ENCODE measurements around the gene FAM163B.

The FAM163B gene

DNA sequence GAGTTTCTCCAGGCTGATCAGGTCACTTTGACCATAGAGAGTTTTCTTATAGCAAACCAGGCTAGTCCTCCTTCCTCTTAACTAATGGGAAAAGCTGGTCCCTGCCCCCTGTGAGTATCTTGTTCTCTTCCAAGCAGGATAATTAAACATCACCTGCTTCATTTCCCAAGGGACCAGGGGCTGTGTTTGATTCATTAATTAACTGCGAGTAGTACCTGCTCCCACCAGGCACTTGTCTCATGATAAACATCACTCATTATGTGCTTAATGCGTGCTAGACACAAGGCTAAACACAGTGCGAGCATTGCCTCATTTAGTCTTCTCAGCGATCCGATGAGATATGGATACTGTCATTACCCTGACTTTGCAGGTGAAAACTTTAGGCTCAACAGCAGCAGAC is 1.7 kb upstream of the FAM163B start:
- H3K36me3 ChIP-seq (ENCODE audit: insufficient read depth, low read length): no peaks in the 10 kb centered on the region
- DNase-seq (ENCODE audit: low read depth, low spot score): no peak
- H3K9ac ChIP-seq (ENCODE audit: insufficient read length): no peak overlapping the region
- H3K4me3 ChIP-seq: no peak overlapping the region
- H3K27ac ChIP-seq: no peak overlapping the region
- no peak for TF ChIP-seq FOXP2 (optimal IDR thresholded peaks at IDR 0.05; ENCODE audit: control extremely low read depth, extremely low read length, insufficient read depth)
- no peak for TF ChIP-seq POLR2AphosphoS5 (IDR thresholded peaks at IDR 0.05; ENCODE audit: borderline replicate concordance, low read depth, low read length)
- no peak for TF ChIP-seq EZH2 (IDR thresholded peaks at IDR 0.05)
- H3K9me3 ChIP-seq (ENCODE audit: low read depth, low read length): no peaks in the 10 kb centered on the region

DNA sequence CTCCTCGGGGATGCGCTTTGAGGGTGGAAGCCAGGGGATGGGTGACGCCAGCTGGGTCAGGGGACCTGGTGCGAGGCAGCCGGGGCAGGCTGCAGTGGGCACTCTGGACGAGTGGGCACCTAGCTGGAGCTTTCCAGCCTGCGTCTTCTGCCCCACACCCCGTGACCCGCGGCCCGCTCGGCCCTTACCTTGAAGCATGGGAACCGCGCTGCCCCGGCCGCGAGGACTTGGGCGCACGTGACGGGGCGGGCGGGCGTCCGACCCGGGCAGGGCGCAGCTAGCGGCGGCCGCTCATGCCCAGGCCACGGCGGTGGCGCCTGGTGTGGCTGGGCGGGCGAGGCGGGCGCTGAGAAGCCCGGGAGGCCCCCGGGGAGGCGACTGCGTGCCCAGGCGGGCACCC is 300 bp downstream of the FAM163B start:
- Histone ChIP-seq H3K9me3 (ENCODE audit: low read depth, low read length) (no peaks in the 10 kb centered on the region), H3K36me3 (ENCODE audit: insufficient read depth, low read length) (no peaks in the 10 kb centered on the region), H3K9ac (ENCODE audit: insufficient read length) (no peak overlapping the region), H3K27ac (no peak overlapping the region), H3K4me3 (no peak overlapping the region)
- no peak for TF ChIP-seq EZH2 (IDR thresholded peaks at IDR 0.05)
- no peak for TF ChIP-seq FOXP2 (optimal IDR thresholded peaks at IDR 0.05; ENCODE audit: control extremely low read depth, extremely low read length, insufficient read depth)
- no peak for TF ChIP-seq POLR2AphosphoS5 (IDR thresholded peaks at IDR 0.05; ENCODE audit: borderline replicate concordance, low read depth, low read length)
- DNase-seq (ENCODE audit: low read depth, low spot score): no peak

DNA sequence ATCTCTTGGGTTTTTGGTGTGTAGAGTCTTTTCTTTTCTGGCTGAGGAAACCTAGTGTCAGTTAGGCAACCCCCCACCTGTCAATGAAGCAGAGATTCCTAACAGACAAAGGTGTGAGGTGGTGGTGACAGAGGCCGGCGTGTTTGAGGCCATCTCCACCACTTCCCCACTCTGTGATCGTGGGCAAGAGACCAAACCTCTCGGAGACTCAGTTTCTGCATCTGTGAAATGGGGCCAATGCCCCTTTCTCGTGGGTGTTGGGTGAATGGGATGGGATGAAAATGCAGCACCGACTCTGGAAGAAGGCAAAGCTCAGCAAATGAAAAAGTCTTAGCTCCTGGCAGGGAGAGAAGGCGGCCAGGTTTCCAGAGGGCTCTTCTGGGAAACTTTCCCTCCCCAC is 807 bp downstream of the FAM163B start:
- H3K4me3 ChIP-seq: no peak overlapping the region
- TF ChIP-seq FOXP2 (optimal IDR thresholded peaks at IDR 0.05; ENCODE audit: control extremely low read depth, extremely low read length, insufficient read depth) (no peak), POLR2AphosphoS5 (IDR thresholded peaks at IDR 0.05; ENCODE audit: borderline replicate concordance, low read depth, low read length) (no peak), EZH2 (IDR thresholded peaks at IDR 0.05) (no peak)
- no peaks in the 10 kb centered on the region for H3K36me3 ChIP-seq (ENCODE audit: insufficient read depth, low read length)
- no peak overlapping the region for H3K9ac ChIP-seq (ENCODE audit: insufficient read length)
- no peak overlapping the region for H3K27ac ChIP-seq
- no peaks in the 10 kb centered on the region for H3K9me3 ChIP-seq (ENCODE audit: low read depth, low read length)
- no peak for DNase-seq (ENCODE audit: low read depth, low spot score)

DNA sequence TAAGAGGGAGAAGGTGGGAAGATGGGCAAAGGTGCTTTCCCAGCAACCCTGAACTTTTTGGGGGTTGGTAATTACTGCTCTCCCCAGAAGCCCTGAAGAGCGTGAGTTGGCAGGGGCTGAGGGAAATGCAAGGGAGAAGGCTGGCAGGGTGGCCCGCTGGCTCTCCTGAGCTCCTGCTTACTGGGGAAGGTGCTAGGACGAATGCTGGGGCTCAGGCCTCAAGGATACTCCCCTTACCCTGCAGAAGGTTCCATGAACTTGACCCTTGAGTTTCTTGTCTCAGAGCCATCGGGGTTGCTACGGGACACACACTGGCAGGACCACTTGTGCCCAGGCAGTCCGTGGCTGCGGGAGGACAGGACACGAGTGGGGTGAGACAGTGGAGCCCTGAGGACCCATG is 1.2 kb downstream of the FAM163B start:
- TF ChIP-seq FOXP2 (optimal IDR thresholded peaks at IDR 0.05; ENCODE audit: control extremely low read depth, extremely low read length, insufficient read depth) (no peak), POLR2AphosphoS5 (IDR thresholded peaks at IDR 0.05; ENCODE audit: borderline replicate concordance, low read depth, low read length) (no peak), EZH2 (IDR thresholded peaks at IDR 0.05) (no peak)
- no peaks in the 10 kb centered on the region for H3K36me3 ChIP-seq (ENCODE audit: insufficient read depth, low read length)
- H3K9me3 ChIP-seq (ENCODE audit: low read depth, low read length): no peaks in the 10 kb centered on the region
- H3K4me3 ChIP-seq: no peak overlapping the region
- DNase-seq (ENCODE audit: low read depth, low spot score): no peak
- no peak overlapping the region for H3K9ac ChIP-seq (ENCODE audit: insufficient read length)
- no peak overlapping the region for H3K27ac ChIP-seq

DNA sequence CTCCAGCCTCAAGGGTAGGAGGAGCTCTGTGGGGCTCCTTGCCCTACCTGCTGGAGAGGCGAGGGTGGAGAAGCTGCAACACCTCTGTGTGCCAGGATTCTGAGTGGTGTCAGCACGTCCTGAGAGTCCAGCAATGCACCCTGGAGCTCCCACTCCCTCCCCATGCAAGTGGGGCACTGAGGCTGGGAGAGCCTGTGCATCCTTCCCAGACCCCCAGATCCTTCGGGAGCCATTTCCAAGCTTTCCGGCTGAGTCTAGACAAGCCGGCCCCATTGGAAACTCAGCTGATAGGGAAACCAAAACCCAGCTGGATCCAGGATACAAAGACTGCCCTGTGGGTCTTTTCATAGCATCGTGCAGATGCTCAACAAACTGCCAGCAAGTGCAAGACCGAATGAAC is 1.8 kb downstream of the FAM163B start:
- Histone ChIP-seq H3K36me3 (ENCODE audit: insufficient read depth, low read length) (no peaks in the 10 kb centered on the region), H3K27ac (no peak overlapping the region), H3K9me3 (ENCODE audit: low read depth, low read length) (no peaks in the 10 kb centered on the region), H3K4me3 (no peak overlapping the region), H3K9ac (ENCODE audit: insufficient read length) (no peak overlapping the region)
- no peak for DNase-seq (ENCODE audit: low read depth, low spot score)
- TF ChIP-seq POLR2AphosphoS5 (IDR thresholded peaks at IDR 0.05; ENCODE audit: borderline replicate concordance, low read depth, low read length) (no peak), EZH2 (IDR thresholded peaks at IDR 0.05) (no peak), FOXP2 (optimal IDR thresholded peaks at IDR 0.05; ENCODE audit: control extremely low read depth, extremely low read length, insufficient read depth) (no peak)

DNA sequence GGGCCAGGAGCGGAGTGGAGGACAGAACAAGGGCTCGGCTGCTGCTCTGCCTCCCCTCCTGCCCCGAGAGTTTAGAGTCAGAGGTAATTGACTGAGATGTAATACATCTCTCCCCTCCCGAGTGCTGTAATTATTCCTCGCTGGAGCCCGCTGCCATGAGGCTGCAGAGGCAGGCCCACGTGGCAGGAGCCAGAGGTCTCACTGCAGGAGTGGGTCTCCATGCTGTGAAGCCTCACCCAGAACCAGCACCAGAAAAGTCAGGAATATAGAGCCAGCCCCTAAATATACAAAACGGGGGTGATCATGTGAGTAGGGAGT is 2.5 kb downstream of the FAM163B start:
- no peaks in the 10 kb centered on the region for H3K36me3 ChIP-seq (ENCODE audit: insufficient read depth, low read length)
- no peak overlapping the region for H3K27ac ChIP-seq
- H3K9ac ChIP-seq (ENCODE audit: insufficient read length): no peak overlapping the region
- DNase-seq (ENCODE audit: low read depth, low spot score): no peak
- no peak for TF ChIP-seq EZH2 (IDR thresholded peaks at IDR 0.05)
- TF ChIP-seq POLR2AphosphoS5 (IDR thresholded peaks at IDR 0.05; ENCODE audit: borderline replicate concordance, low read depth, low read length): no peak
- no peak for TF ChIP-seq FOXP2 (optimal IDR thresholded peaks at IDR 0.05; ENCODE audit: control extremely low read depth, extremely low read length, insufficient read depth)
- no peak overlapping the region for H3K4me3 ChIP-seq
- H3K9me3 ChIP-seq (ENCODE audit: low read depth, low read length): no peaks in the 10 kb centered on the region

DNA sequence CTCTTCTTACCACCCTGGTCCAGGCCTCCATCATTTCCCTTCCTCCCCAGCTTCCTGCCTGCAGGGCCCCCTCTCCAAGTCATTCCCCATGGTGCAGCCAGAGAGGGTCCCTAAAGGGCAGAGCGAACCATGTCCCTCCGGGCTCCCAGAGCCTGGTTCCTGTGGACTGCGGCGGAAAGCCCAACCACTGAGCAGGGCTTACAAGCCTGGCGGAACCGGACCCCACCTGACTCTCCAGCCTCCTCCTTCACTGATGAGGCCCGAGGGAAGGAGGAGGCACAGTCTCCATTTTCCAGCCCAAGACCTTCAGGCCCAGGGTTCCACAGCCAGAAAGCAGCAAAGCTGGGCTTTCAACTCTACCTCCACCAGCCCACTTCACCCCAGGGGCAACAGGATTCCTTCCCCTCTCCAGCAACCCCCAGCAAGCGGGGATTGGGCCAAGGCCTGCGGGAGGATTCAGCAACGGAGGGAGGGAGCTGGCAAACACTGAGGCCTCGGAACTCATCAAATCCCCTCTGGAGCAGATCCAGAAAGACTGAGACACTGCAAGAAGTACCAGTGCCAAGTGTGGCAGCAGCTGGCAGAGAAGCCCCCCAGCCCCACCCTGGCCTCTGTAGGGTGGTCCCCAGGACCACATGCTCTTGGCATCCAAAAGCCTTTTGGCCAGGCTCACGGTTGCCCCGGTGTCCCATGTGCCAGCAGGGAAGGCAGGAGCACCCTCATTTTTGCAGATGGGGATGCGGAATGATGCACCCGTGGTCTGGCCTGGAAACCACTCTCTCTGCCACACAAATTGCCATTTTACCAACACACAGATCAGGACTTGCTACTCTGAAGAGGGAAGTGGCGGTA is 3.1 kb downstream of the FAM163B start:
- no peak overlapping the region for H3K27ac ChIP-seq

DNA sequence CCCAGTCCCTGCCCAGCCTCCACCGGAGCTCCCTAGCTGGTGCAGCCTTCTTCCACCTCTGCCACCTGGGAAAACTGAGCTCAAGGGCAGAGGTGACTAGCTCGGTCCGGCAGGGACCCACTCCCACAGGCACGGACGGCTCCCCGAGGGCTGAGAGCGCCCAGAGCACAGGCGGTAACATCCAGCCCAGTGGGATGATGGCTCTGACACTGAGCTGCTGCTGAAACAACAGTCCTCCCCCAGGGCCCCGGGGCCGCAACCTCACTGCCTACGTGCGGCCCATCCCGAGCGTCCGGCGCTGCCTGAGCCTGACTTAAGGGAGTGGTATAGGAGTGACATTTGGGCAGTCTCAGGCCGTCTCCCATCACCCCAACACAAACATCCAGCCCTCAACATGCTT is 3.7 kb downstream of the FAM163B start:
- no peaks in the 10 kb centered on the region for H3K9me3 ChIP-seq (ENCODE audit: low read depth, low read length)
- DNase-seq (ENCODE audit: low read depth, low spot score): no peak
- no peaks in the 10 kb centered on the region for H3K36me3 ChIP-seq (ENCODE audit: insufficient read depth, low read length)
- no peak overlapping the region for H3K9ac ChIP-seq (ENCODE audit: insufficient read length)
- H3K4me3 ChIP-seq: no peak overlapping the region
- TF ChIP-seq POLR2AphosphoS5 (IDR thresholded peaks at IDR 0.05; ENCODE audit: borderline replicate concordance, low read depth, low read length) (no peak), FOXP2 (optimal IDR thresholded peaks at IDR 0.05; ENCODE audit: control extremely low read depth, extremely low read length, insufficient read depth) (no peak), EZH2 (IDR thresholded peaks at IDR 0.05) (no peak)
- no peak overlapping the region for H3K27ac ChIP-seq

More for the DNA sequence above, 3.1 kb downstream of the FAM163B start:
- Histone ChIP-seq H3K4me3 (no peak overlapping the region), H3K9me3 (ENCODE audit: low read depth, low read length) (no peaks in the 10 kb centered on the region), H3K9ac (ENCODE audit: insufficient read length) (no peak overlapping the region), H3K36me3 (ENCODE audit: insufficient read depth, low read length) (no peaks in the 10 kb centered on the region)
- DNase-seq (ENCODE audit: low read depth, low spot score): no peak
- TF ChIP-seq EZH2 (IDR thresholded peaks at IDR 0.05): no peak
- no peak for TF ChIP-seq FOXP2 (optimal IDR thresholded peaks at IDR 0.05; ENCODE audit: control extremely low read depth, extremely low read length, insufficient read depth)
- no peak for TF ChIP-seq POLR2AphosphoS5 (IDR thresholded peaks at IDR 0.05; ENCODE audit: borderline replicate concordance, low read depth, low read length)

DNA sequence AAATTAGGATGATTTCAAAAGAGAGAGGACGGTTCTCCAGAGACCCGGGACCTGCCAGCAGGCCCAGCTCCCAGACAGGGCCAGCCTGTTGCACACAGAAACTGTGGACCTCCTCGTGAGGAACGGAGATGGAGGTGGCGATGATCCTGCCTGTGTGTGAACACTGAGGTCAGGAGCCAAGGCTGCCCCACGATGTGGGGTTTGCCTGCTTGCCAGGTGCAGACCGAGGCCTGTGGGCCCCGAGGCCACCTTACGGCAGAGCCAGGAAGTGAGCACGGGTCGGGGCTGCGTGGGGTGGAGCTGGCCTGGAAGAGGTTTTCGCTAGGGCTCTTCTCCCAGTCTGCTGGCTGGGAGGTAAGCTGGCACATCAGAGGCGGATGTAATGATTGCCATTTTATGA is 4.3 kb downstream of the FAM163B start:
- no peak for DNase-seq (ENCODE audit: low read depth, low spot score)
- TF ChIP-seq POLR2AphosphoS5 (IDR thresholded peaks at IDR 0.05; ENCODE audit: borderline replicate concordance, low read depth, low read length): no peak
- TF ChIP-seq FOXP2 (optimal IDR thresholded peaks at IDR 0.05; ENCODE audit: control extremely low read depth, extremely low read length, insufficient read depth): no peak
- no peak for TF ChIP-seq EZH2 (IDR thresholded peaks at IDR 0.05)
- no peak overlapping the region for H3K9ac ChIP-seq (ENCODE audit: insufficient read length)
- H3K27ac ChIP-seq: no peak overlapping the region
- no peak overlapping the region for H3K4me3 ChIP-seq
- H3K36me3 ChIP-seq (ENCODE audit: insufficient read depth, low read length): no peaks in the 10 kb centered on the region
- no peaks in the 10 kb centered on the region for H3K9me3 ChIP-seq (ENCODE audit: low read depth, low read length)

Data from SK-N-MC (cell line).